Neural cell (in vitro differentiated cells): Measurements from ENCODE around the gene IGFBP4. TPM values are rescaled to one million over a fixed set of nuclear protein-coding genes. Genes with fewer than 3 reads are reported as not detected.

Experiments used
- H2AFZ ChIP-seq: fragments of 200-600, 300-800 bp; sonication (generic), shearing (Covaris generic); 2 replicates; pipeline ENCODE4 v1.6.0; 2014; ENCODE audit warnings: low read depth, mild to moderate bottlenecking, antibody characterized with exemption, low read length, moderate library complexity
- H3F3A ChIP-seq: fragments of 200-600 bp; shearing (Covaris generic); 2 replicates; pipeline ENCODE4 v1.6.1; 2016; ENCODE audit warnings: mild to moderate bottlenecking, moderate library complexity, mixed read lengths, antibody characterized with exemption, low read length; ENCODE audit not compliant: insufficient read depth, poor library complexity, severe bottlenecking
- H3K27ac ChIP-seq: fragments of 200-600, 300-800 bp; sonication (generic), shearing (Covaris generic); 2 replicates; pipeline ENCODE4 v1.5.1; 2014; ENCODE audit warnings: mild to moderate bottlenecking, low read length, moderate library complexity
- H3K27me3 ChIP-seq: fragments of 300-800, 200-600 bp; sonication (generic), shearing (Covaris generic); 2 replicates; pipeline ENCODE4 v1.6.0; 2014; ENCODE audit warnings: mild to moderate bottlenecking, low read depth, low read length, moderate library complexity; ENCODE audit not compliant: insufficient read depth
- H3K36me3 ChIP-seq: fragments of 300-800, 200-600 bp; sonication (generic), shearing (Covaris generic); 2 replicates; pipeline ENCODE4 v1.5.1; 2014; ENCODE audit warnings: mild to moderate bottlenecking, antibody characterized with exemption, low read length, moderate library complexity; ENCODE audit not compliant: insufficient read depth
- H3K4me2 ChIP-seq: fragments of 300-800, 200-600 bp; sonication (generic), shearing (Covaris generic); 2 replicates; pipeline ENCODE4 v1.6.0; 2014; ENCODE audit warnings: mild to moderate bottlenecking, low read length
- H3K4me3 ChIP-seq: fragments of 300-800, 200-600 bp; sonication (generic), shearing (Covaris generic); 2 replicates; pipeline ENCODE4 v1.5.1; 2014; ENCODE audit warnings: mild to moderate bottlenecking, low read length, moderate library complexity
- H3K79me2 ChIP-seq: fragments of 200-600 bp; shearing (Covaris generic); replicated peaks from 2 replicates; pipeline ENCODE4 v1.6.0; 2014; ENCODE audit warnings: mild to moderate bottlenecking, low read length, moderate library complexity; ENCODE audit not compliant: insufficient read depth
- H3K9ac ChIP-seq: fragments of 300-800, 200-600 bp; sonication (generic), shearing (Covaris generic); 2 replicates; pipeline ENCODE4 v1.6.1; 2016; ENCODE audit warnings: mild to moderate bottlenecking, low read length, mixed read lengths
- H3K9me2 ChIP-seq: fragments of 200-600 bp; shearing (Covaris generic); 2 replicates; pipeline ENCODE4 v1.6.1; 2016; ENCODE audit warnings: mild to moderate bottlenecking, low read length, mixed read lengths; ENCODE audit not compliant: insufficient read depth
- H3K9me3 ChIP-seq: fragments of 200-600, 300-800 bp; sonication (generic), shearing (Covaris generic); 2 replicates; pipeline ENCODE4 v1.6.1; 2016; ENCODE audit warnings: mild to moderate bottlenecking, mixed run types, low read length, moderate library complexity, mixed read lengths
- H4K20me1 ChIP-seq: fragments of 200-600 bp; shearing (Covaris generic); 2 replicates; pipeline ENCODE4 v1.6.1; 2016; ENCODE audit warnings: mild to moderate bottlenecking, mixed run types; ENCODE audit not compliant: insufficient read depth
- EP300 ChIP-seq: fragments of 450-650 bp; conservative IDR thresholded peaks from 2 replicates; pipeline ENCODE4 v1.6.1; 2014; ENCODE audit warnings: antibody characterized with exemption, mild to moderate bottlenecking, moderate library complexity; ENCODE audit not compliant: poor library complexity, severe bottlenecking
- EZH2 ChIP-seq: fragments of 200-600, 300-800 bp; shearing (Covaris generic), sonication (generic); IDR thresholded peaks from 2 replicates; pipeline ENCODE4 v1.6.1; 2014; ENCODE audit warnings: antibody characterized with exemption, low read length, borderline replicate concordance, mild to moderate bottlenecking; ENCODE audit not compliant: insufficient read depth, poor library complexity, severe bottlenecking
- MXI1 ChIP-seq: fragments of 450-650 bp; conservative IDR thresholded peaks from 2 replicates; pipeline ENCODE4 v1.6.1; 2014; ENCODE audit warnings: antibody characterized with exemption, mild to moderate bottlenecking; ENCODE audit not compliant: poor library complexity, severe bottlenecking
- POLR2AphosphoS5 ChIP-seq: IDR thresholded peaks from 2 replicates; pipeline ENCODE4 v1.6.1; 2012
- RAD21 ChIP-seq: fragments of 450-650 bp; conservative IDR thresholded peaks from 2 replicates; pipeline ENCODE4 v1.6.1; 2014; ENCODE audit warnings: antibody characterized with exemption, mild to moderate bottlenecking, moderate library complexity
- SMC3 ChIP-seq: fragments of 450-650 bp; conservative IDR thresholded peaks from 2 replicates; pipeline ENCODE4 v1.6.1; 2014; ENCODE audit warnings: antibody characterized with exemption, mild to moderate bottlenecking, moderate library complexity; ENCODE audit not compliant: poor library complexity
- TAF1 ChIP-seq: IDR thresholded peaks from 2 replicates; pipeline ENCODE4 v1.6.1; 2012; ENCODE audit warnings: low read depth
- polyA plus RNA-seq: library from polyadenylated mRNA; depleted of rRNA; stranded (reverse); fragments of >200 nt; gene quantifications from 2 replicates; pipeline ENCODE4 v1.2.3, GENCODE V29; 2014
- TF ChIP-seq, protein P1 (sequence below): fragments of 450-650 bp; IDR thresholded peaks from 2 replicates; pipeline ENCODE4 v1.5.1; 2014; ENCODE audit warnings: antibody characterized with exemption, mild to moderate bottlenecking, moderate library complexity; ENCODE audit not compliant: poor library complexity, severe bottlenecking
- TF ChIP-seq, protein P2 (sequence below): IDR thresholded peaks from 2 replicates; pipeline ENCODE4 v1.6.1; 2012; ENCODE audit warnings: borderline replicate concordance

IGFBP4 gene
- polyA plus RNA-seq, 1 donor from 2014 or later: 1.3 TPM

DNA sequence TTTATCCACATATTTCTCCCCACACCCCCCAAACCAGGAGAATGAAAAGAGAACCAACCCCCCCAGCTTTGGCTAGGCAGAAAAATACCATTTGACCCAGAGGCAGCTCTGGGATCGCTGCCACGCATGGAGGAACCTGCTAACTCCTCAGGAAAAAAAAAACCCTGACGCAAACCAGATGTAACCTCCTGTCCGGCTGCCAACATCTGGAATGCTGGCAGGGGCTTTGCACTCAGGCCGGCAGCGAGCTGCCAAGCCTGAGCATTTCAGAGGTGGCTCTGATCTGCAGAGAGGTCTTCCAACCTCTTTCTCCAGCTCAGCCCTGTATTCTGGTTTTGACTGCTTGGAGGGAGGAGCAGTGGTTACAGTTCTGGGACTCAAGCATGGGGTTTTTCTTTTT lies 8.2 kb downstream of the IGFBP4 start:
- no peaks in the 10 kb centered on the region for H3F3A ChIP-seq
- no peak overlapping the region for H3K9ac ChIP-seq
- no peak overlapping the region for H3K4me2 ChIP-seq
- no peaks in the 10 kb centered on the region for H3K9me3 ChIP-seq
- H3K27ac ChIP-seq: no peak overlapping the region
- H3K4me3 ChIP-seq: no peak overlapping the region
- H4K20me1 ChIP-seq: no peaks in the 10 kb centered on the region
- no peaks in the 10 kb centered on the region for H3K79me2 ChIP-seq
- no peaks in the 10 kb centered on the region for H3K27me3 ChIP-seq
- TF ChIP-seq SMC3 (no peak), TAF1 (no peak), MXI1 (no peak), EP300 (no peak), POLR2AphosphoS5 (no peak), RAD21 (no peak), EZH2 (no peak)
- TF ChIP-seq, protein P1, sequence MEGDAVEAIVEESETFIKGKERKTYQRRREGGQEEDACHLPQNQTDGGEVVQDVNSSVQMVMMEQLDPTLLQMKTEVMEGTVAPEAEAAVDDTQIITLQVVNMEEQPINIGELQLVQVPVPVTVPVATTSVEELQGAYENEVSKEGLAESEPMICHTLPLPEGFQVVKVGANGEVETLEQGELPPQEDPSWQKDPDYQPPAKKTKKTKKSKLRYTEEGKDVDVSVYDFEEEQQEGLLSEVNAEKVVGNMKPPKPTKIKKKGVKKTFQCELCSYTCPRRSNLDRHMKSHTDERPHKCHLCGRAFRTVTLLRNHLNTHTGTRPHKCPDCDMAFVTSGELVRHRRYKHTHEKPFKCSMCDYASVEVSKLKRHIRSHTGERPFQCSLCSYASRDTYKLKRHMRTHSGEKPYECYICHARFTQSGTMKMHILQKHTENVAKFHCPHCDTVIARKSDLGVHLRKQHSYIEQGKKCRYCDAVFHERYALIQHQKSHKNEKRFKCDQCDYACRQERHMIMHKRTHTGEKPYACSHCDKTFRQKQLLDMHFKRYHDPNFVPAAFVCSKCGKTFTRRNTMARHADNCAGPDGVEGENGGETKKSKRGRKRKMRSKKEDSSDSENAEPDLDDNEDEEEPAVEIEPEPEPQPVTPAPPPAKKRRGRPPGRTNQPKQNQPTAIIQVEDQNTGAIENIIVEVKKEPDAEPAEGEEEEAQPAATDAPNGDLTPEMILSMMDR: no peak
- TF ChIP-seq, protein P2, sequence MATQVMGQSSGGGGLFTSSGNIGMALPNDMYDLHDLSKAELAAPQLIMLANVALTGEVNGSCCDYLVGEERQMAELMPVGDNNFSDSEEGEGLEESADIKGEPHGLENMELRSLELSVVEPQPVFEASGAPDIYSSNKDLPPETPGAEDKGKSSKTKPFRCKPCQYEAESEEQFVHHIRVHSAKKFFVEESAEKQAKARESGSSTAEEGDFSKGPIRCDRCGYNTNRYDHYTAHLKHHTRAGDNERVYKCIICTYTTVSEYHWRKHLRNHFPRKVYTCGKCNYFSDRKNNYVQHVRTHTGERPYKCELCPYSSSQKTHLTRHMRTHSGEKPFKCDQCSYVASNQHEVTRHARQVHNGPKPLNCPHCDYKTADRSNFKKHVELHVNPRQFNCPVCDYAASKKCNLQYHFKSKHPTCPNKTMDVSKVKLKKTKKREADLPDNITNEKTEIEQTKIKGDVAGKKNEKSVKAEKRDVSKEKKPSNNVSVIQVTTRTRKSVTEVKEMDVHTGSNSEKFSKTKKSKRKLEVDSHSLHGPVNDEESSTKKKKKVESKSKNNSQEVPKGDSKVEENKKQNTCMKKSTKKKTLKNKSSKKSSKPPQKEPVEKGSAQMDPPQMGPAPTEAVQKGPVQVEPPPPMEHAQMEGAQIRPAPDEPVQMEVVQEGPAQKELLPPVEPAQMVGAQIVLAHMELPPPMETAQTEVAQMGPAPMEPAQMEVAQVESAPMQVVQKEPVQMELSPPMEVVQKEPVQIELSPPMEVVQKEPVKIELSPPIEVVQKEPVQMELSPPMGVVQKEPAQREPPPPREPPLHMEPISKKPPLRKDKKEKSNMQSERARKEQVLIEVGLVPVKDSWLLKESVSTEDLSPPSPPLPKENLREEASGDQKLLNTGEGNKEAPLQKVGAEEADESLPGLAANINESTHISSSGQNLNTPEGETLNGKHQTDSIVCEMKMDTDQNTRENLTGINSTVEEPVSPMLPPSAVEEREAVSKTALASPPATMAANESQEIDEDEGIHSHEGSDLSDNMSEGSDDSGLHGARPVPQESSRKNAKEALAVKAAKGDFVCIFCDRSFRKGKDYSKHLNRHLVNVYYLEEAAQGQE: no peak
- no peaks in the 10 kb centered on the region for H3K9me2 ChIP-seq
- no peak overlapping the region for H2AFZ ChIP-seq
- H3K36me3 ChIP-seq: no peaks in the 10 kb centered on the region

DNA sequence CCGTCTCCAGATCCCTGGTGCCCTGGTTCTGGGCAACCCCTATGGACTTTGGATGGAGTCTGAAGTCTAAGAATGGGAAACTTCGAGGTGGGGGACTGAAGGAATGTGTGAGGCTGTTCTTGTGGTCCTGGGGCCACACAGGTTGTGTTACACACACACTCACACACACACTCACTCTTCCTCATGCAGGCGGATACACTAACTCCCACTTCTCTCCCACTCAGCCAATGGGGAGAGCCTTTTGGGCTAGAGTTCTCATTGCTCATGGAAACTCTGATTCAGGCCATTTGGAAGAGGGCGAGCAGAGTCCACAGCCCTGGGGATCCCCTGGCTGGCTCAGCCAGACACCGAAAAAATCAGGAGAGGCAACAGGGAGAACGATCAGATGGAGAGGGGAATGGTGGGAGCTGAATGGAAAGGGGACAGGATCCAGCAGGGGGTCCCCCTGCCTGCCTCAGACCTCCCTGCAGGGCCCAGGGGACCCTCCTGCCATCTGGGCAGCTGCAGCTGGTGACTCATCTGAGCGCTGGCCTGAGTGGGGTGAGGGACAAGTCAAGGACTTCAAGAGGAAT lies 9.1 kb downstream of the IGFBP4 start:
- H2AFZ ChIP-seq: no peak overlapping the region
- no peak overlapping the region for H3K4me3 ChIP-seq
- H3K9ac ChIP-seq: no peak overlapping the region
- no peak for TF ChIP-seq EP300
- TF ChIP-seq, protein P2: no peak
- no peak for TF ChIP-seq TAF1
- TF ChIP-seq MXI1: no peak
- TF ChIP-seq, protein P1: no peak
- TF ChIP-seq SMC3: no peak
- TF ChIP-seq EZH2: no peak
- no peak for TF ChIP-seq RAD21
- no peak for TF ChIP-seq POLR2AphosphoS5
- H3K9me3 ChIP-seq: no peaks in the 10 kb centered on the region
- H4K20me1 ChIP-seq: no peaks in the 10 kb centered on the region
- H3K9me2 ChIP-seq: no peaks in the 10 kb centered on the region
- no peaks in the 10 kb centered on the region for H3K79me2 ChIP-seq
- no peak overlapping the region for H3K27ac ChIP-seq
- H3K27me3 ChIP-seq: no peaks in the 10 kb centered on the region
- no peak overlapping the region for H3K4me2 ChIP-seq
- no peaks in the 10 kb centered on the region for H3F3A ChIP-seq
- no peaks in the 10 kb centered on the region for H3K36me3 ChIP-seq
